Activated CD8-positive, alpha-beta T cell treated with anti-CD3 and anti-CD28 coated beads for 36 hours (primary cell): ENCODE data around the gene SEPTIN1. TPM values are rescaled to one million over a fixed set of nuclear protein-coding genes. Genes with fewer than 3 reads are reported as not detected.

Experiments used
- ATAC-seq: fragments of 200-7000 bp; cut with Tn5 transposase; one replicate; pipeline ENCODE4 v1.10.0; 2021; ENCODE audit warnings: mild to moderate bottlenecking, moderate library complexity
- CTCF ChIA-PET: fragments of 350-600 bp; sonication (Branson Sonifier 250); formaldehyde crosslinking; loops from one replicate; lab custom pipeline; 2021; ENCODE audit warnings: antibody characterized with exemption; lab: Charles Lee
- POLR2A ChIA-PET: fragments of 350-600 bp; sonication (Branson Sonifier 250); formaldehyde crosslinking; loops from one replicate; lab custom pipeline; 2021; ENCODE audit warnings: antibody characterized with exemption; lab: Charles Lee
- DNase-seq: peaks from one replicate; pipeline ENCODE4 v3.0.0-alpha.2; 2020
- H3K27ac Mint-ChIP-seq: one replicate; pipeline ENCODE4 v1.8.0; 2021; ENCODE audit warnings: mild to moderate bottlenecking, mixed read lengths
- H3K27me3 Mint-ChIP-seq: one replicate; pipeline ENCODE4 v1.8.0; 2021; ENCODE audit warnings: mixed read lengths
- H3K36me3 Mint-ChIP-seq: one replicate; pipeline ENCODE4 v1.8.0; 2021; ENCODE audit warnings: low read depth, mixed read lengths
- H3K4me1 Mint-ChIP-seq: one replicate; pipeline ENCODE4 v1.8.0; 2021; ENCODE audit warnings: low read depth, mixed read lengths
- H3K4me3 Mint-ChIP-seq: one replicate; pipeline ENCODE4 v1.8.0; 2021; ENCODE audit warnings: mild to moderate bottlenecking, moderate library complexity, mixed read lengths
- H3K9me3 Mint-ChIP-seq: one replicate; pipeline ENCODE4 v1.8.0; 2021; ENCODE audit warnings: mixed read lengths
- intact Hi-C: fragments of 100-400 bp; cut with micrococcal nuclease; formaldehyde crosslinking; loops from one replicate; pipeline ENCODE4 v1.10.0; 2022
- total RNA-seq, 2 experiments: library from RNA; stranded (reverse); gene quantifications; one replicate each; pipeline ENCODE4 v1.2.3, GENCODE V29; 2021
- TF ChIP-seq, protein P1 (sequence below): fragments of 200-600 bp; IDR thresholded peaks from one replicate; pipeline ENCODE4 v1.8.0; 2022; ENCODE audit warnings: antibody characterized with exemption, mild to moderate bottlenecking

Gene SEPTIN1
- total RNA-seq, 2 experiments from 2014 or later: 163 to 169 TPM

DNA sequence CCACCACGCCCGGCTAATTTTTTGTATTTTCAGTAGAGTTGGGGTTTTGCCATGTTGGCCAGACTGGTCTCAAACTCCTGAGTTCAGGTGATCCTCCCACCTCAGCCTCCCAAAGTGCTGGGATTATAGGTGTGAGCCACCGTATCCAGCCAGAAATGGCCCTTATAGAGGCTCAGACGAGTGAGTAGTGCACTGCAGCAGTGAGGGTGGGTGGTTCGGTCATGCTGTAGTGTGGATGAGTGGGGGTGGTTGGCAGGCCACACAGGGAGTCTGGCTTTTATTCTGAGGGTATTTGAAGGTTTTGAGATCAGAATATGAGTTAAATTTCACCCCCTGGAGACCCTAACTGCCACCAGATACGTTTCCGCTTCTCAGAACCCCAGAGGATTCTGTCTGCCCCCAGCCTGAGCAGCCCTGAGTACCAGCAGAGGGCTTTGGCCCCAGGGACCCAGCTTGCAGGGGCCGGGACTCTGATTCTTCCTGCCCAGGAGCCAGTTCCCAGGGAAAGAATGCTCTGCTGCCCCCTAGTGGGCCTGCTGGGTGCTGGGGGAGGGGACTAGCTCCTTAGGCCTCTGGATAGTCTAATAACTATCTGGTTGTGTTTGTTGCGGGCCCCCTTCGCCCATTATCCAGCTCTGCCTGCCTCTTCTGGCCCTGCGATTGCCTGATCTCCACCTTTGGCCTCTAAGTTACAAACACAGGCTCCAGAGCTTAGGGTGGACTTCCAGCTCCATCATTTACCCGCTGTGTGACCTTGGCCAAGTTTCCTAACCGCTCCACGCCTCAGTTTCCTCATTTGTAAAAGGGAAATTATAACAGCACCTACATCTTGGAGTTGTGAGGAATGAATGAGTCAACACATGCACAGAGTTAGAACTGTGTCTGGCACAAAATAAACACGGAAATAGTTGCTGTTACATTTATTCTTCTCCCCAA, 27.0 kb upstream of the SEPTIN1 start:
- ChIA-PET CTCF (interaction anchor here (0.6 to 5.0 kb wide), 40 partner anchors 8 to 317 kb away, joined by 3 to 51 read pairs (median 5); partner anchors contain the start of genes CD2BP2, CORO1A, DCTPP1 and SEPTIN1), POLR2A (interaction anchor here (0.7 to 2.2 kb wide), 11 partner anchors 9 to 223 kb away, joined by 3 to 8 read pairs (median 4); partner anchors contain the start of genes ITGAL and SEPTIN1)
- peaks cover 19% of the 10 kb centered on the region for H3K36me3 Mint-ChIP-seq
- ATAC-seq (peak; percentile 47), DNase-seq (peak; percentile 95)
- H3K4me3 Mint-ChIP-seq: peak overlapping the region; percentile 51
- H3K9me3 Mint-ChIP-seq: no peaks in the 10 kb centered on the region
- TF ChIP-seq, protein P1, sequence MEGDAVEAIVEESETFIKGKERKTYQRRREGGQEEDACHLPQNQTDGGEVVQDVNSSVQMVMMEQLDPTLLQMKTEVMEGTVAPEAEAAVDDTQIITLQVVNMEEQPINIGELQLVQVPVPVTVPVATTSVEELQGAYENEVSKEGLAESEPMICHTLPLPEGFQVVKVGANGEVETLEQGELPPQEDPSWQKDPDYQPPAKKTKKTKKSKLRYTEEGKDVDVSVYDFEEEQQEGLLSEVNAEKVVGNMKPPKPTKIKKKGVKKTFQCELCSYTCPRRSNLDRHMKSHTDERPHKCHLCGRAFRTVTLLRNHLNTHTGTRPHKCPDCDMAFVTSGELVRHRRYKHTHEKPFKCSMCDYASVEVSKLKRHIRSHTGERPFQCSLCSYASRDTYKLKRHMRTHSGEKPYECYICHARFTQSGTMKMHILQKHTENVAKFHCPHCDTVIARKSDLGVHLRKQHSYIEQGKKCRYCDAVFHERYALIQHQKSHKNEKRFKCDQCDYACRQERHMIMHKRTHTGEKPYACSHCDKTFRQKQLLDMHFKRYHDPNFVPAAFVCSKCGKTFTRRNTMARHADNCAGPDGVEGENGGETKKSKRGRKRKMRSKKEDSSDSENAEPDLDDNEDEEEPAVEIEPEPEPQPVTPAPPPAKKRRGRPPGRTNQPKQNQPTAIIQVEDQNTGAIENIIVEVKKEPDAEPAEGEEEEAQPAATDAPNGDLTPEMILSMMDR: peak; percentile 94
- peaks cover 34% of the 10 kb centered on the region for H3K4me1 Mint-ChIP-seq
- H3K27ac Mint-ChIP-seq: peak overlapping the region; percentile 66
- no peaks in the 10 kb centered on the region for H3K27me3 Mint-ChIP-seq
- intact Hi-C loops: loop anchor here (5.0 kb wide), 1 partner anchor 37 kb away; the partner anchor contains the start of genes MYL11 and TBC1D10B

DNA sequence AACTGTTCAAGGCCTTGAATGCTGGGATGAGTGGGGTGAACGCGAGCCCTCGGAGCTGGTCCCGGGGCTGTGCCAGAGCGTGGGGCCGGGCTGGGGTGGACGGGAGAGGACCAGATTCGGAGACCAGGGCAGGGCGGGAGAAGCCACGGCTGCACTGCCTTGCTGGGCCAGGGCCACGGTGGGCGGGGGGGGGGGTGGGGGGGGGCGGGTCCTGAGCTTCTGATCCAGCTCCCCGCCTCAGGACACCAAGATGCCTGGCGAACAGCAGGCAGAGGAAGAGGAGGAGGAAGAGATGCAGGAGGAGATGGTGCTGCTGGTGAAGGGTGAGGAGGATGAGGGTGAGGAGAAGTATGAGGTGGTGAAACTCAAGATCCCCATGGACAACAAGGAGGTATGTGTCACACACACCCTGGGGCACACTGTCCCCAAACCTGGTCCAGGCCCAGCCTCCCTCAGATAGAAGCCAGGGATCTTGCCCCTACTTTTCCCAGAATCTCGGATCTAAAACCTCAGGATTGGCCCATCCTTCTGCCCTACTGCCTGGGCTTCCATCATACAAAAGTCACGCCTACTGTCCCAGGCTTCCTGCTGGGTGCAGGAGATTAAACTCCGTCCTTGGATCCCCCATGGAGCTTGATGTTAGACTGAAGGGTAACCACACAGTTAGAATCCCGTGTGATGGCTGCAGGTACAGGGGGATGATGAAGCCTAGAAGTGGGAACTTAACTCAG, 25.6 kb upstream of the SEPTIN1 start:
- no peaks in the 10 kb centered on the region for H3K9me3 Mint-ChIP-seq
- peak overlapping the region; percentile 80 for H3K27ac Mint-ChIP-seq
- no peak for ATAC-seq
- H3K27me3 Mint-ChIP-seq: no peaks in the 10 kb centered on the region
- TF ChIP-seq, protein P1: no peak
- H3K36me3 Mint-ChIP-seq: peaks cover 14% of the 10 kb centered on the region
- intact Hi-C loops: loop anchor here (5.0 kb wide), 1 partner anchor 36 kb away; the partner anchor contains the start of genes MYL11 and TBC1D10B
- POLR2A ChIA-PET: interaction anchor here (0.6 to 4.2 kb wide), 14 partner anchors 9 to 315 kb away, joined by 3 to 38 read pairs (median 5); partner anchors contain the start of genes CD2BP2, DCTPP1, ITGAL and SEPTIN1
- H3K4me3 Mint-ChIP-seq: peak overlapping the region; percentile 93
- H3K4me1 Mint-ChIP-seq: peaks cover 28% of the 10 kb centered on the region
- CTCF ChIA-PET: interaction anchor here (0.9 to 5.0 kb wide), 15 partner anchors 9 to 316 kb away, joined by 3 to 51 read pairs (median 7); partner anchors contain the start of genes CD2BP2, SEPTIN1, TBC1D10B and TBX6
- no peak for DNase-seq

DNA sequence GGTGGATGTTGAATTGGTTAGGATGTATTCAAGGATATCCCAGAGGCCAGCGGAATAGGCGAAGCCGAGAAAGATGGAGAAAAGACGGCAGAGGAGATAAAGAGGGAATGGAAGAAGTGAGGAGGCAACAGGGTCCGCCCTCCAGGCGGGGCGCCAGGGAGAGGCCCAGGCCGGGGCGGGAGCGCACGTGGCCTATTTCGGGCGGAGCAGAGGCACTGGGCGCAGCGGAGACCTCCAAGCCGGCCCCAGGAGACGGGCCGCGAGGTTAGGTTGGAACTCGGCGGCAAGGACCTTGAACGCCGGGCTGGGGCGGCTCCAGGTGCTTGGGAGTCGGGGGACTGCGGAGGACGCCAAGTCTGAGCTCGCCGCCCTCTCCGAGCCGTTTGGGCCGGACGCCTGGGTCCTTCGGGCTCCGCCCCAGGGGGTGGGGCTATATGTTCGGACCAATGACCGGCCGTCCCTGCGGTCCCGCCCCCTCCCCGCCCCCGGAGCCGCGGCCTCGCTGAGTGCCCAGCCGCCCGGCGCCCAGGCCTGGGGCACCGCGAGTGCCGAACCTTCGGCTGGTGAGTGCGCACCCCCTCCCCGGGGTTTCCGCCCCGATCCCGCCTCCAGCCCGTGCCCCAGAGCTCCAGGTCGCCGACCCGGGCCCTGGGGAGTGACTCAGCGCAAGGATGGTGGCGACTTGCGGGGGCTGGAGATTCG, 24.9 kb upstream of the SEPTIN1 start, which contains the start of gene ZNF771:
Gene ZNF771 (plus strand): TSS at position 505 of the 702 bp plus-strand sequence. CDS start 448 bp downstream, outside the sequence.
- ATAC-seq (peak; percentile 89), DNase-seq (peak; percentile 95)
- ChIA-PET CTCF (interaction anchor here (0.6 to 5.0 kb wide), 14 partner anchors 8 to 315 kb away, joined by 3 to 51 read pairs (median 6); partner anchors contain the start of genes CD2BP2, DCTPP1, SEPTIN1 and TBX6), POLR2A (interaction anchor here (0.6 to 4.2 kb wide), 16 partner anchors 9 to 314 kb away, joined by 3 to 38 read pairs (median 4); partner anchors contain the start of genes CD2BP2, DCTPP1, MAPK3 and SEPTIN1)
- Mint-ChIP-seq H3K27me3 (no peaks in the 10 kb centered on the region), H3K9me3 (no peaks in the 10 kb centered on the region), H3K27ac (peak within 1 kb of the TSS; percentile 98), H3K4me1 (peaks cover 28% of the 10 kb centered on the region), H3K36me3 (peaks cover 14% of the 10 kb centered on the region), H3K4me3 (peak within 1 kb of the TSS; percentile 93)
- TF ChIP-seq, protein P1: no peak
- intact Hi-C loops: loop anchor here (5.0 kb wide), 1 partner anchor 35 kb away; the partner anchor contains the start of genes MYL11 and TBC1D10B

DNA sequence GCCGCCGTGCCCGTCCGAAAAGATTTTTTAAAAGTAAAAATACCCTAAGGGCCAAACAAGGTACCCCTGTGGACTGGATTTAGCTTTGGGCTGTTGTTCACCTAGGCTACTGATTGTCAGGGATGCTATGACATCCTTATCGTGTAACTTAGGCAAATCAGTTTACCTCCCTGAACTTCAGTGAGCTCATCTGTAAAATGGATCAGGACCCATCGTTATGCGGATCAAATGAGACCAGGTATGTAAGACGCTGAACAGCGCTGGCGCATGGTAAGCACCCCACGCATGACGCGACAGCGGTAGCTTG, 24.4 kb upstream of the SEPTIN1 start:
- H3K27me3 Mint-ChIP-seq: no peaks in the 10 kb centered on the region
- peaks cover 25% of the 10 kb centered on the region for H3K4me1 Mint-ChIP-seq
- intact Hi-C loops: loop anchor here (5.0 kb wide), 1 partner anchor 34 kb away; the partner anchor contains the start of genes MYL11 and TBC1D10B
- DNase-seq: no peak
- no peaks in the 10 kb centered on the region for H3K9me3 Mint-ChIP-seq
- CTCF ChIA-PET: interaction anchor here (0.6 to 5.0 kb wide), 11 partner anchors 8 to 315 kb away, joined by 3 to 51 read pairs (median 5); partner anchors contain the start of genes CD2BP2, DCTPP1, SEPTIN1 and TBX6
- H3K4me3 Mint-ChIP-seq: peak overlapping the region; percentile 93
- H3K27ac Mint-ChIP-seq: peak overlapping the region; percentile 98
- POLR2A ChIA-PET: interaction anchor here (0.7 to 4.2 kb wide), 12 partner anchors 8 to 283 kb away, joined by 3 to 38 read pairs (median 5); partner anchors contain the start of genes CD2BP2, MAPK3, SEPTIN1 and ZNF48
- peaks cover 9% of the 10 kb centered on the region for H3K36me3 Mint-ChIP-seq
- peak; percentile 17 for ATAC-seq
- TF ChIP-seq, protein P1: no peak
